Left forelimb (tissue), 1 donor: ENCODE results near the gene FSTL5.

Experiments
- DNase-seq: peaks from one replicate; pipeline ENCODE4 v3.0.0-alpha.2; 2018; ENCODE audit warnings: low spot score

FSTL5 gene

DNA sequence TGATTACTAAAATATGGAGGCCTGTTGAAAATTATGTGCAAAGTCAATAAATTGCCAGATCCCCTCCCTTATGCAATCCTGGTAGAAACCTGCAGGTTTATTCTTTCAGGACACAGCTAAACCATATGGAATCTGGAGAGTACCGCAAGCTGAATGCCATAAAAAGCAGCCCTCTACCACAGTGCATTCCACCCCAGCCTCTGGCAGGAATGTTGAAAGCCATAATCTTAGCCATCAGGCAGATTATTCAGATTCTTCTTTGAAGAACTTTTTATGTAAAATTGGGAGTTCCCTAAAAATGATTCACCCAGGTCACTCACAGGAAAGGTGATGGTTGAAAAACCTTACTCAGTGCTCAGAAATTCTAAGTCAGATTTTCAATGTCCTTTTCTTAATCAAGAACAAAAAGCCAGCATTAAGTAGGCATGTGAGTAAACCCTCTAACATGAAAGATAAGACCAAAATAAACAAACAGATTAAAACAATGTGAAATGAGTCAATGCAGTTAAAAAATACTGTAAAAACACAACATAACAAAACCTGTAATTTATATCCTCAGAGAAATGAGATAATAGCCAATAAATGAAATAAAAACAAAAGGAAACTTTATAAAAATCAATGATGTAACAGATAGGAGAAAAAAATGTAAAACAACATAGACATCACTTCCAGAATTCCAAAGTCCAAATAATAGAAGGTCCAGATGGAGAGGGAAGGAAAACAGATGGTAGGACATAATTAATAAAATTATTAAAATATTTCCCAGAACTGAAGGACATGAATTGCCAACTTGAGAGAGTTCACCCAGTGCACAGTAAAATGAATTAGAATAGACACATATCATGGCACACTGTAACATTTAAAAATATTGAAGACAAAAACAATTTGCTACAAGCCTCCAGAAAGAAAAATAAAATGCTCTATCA is 226.9 kb downstream of the FSTL5 start:
- no peak for DNase-seq

DNA sequence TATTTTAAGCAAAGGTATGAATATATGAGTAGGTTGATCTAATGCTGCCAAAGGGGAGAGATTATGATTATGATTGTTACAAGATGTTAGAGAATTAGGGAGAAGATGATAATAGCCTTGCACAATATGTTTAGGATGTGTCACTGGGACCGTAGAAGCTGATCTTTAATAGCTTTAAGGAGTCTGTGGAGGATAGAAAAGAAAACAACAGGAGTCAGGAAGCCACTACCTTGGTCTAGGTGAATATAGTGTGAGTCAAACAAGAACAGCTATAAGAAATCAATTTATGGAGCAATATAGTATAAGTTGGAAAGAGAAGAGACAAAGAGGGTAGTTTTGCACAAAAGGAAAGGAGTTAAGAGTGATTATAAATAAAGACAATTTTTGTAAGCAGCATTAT is 232.7 kb downstream of the FSTL5 start:
- DNase-seq: no peak

DNA sequence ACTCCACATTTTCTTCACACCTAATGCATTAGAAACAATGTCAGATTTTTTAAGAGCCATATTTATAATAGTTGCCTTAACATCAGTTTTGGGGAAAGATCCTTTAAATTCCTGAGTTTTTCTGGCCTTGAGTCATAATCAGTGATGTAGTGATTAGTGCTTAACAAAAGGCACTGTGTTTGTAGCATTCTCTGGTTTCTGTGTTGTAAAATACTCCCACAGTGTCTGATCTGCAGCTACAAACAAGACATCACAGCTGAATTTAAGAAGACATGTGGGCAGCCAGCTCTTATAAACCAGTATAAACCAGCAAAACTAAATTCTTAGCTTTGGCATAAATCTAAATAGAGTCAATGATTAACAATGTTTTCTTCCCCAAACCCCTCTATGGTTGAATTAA is 233.8 kb downstream of the FSTL5 start:
- DNase-seq: no peak

DNA sequence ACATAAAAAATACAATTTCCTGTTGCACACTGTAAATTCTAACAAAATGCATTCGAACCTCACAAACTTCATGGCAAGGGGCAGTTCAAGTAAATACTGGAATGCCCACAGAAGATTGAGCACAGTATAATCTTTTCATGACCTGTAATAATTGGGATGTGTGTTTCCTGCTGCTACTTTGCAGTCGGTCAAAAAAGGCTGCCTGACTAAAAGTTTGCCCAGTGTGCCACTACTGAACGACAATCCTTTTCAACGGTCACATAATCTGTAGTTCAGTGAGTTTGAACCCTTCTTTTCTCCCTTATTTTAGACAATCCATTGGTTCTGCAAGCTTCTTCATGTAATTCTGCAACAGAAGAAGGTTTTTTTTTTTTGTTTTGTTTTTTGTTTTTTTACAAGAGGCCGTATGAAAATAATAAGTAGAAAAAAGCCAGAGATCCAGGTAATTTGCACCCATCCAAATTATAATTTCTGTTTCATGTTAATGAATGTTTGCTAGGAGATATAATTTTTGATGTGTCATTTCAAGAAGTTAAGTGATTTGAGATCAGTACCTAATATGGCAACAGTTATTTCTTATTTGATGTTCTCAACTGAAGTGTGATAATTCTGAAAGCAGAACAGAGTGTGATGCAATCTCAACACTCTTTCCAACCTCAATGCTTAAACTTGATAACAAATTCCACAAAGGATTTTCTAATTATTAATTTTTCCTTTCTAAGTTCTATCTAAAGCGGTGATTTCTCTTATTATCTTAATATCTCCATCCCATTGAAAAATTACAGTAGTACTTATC is 237.6 kb downstream of the FSTL5 start:
- no peak for DNase-seq

DNA sequence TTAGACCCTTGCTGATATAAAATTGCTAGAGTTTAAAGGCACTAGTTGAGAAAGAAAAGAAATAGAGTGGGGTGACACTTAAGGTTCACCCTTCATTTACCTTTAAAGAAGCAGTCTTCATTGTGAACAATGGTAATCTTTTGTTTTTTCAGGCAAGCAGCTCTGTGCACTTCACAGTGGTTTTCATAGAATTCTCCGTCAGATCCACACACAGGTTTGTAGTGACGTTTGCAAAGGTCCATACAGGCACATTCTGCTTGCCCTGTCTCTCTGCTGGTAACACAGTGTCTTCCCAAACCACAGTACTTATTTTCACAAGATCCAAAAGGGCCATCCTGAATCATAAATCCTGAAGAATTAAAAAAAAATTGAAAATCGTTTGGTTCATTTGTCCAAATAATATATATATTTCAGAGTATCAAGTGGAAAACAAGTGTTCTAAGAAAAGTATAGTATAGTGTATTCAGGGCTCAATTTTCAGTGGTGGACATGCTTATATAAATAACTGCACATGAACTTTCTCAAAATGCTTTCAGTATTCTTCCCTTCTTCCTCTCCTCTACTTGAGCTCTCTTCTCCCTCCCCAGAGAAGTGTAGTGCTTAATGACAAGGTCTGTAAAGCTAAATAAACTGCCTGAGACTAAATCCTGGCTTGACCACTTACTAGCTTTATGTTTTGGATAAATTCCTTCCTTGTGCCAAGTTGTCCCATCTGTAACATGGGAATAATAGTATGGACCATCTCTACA is 243.3 kb downstream of the FSTL5 start:
- no peak for DNase-seq

DNA sequence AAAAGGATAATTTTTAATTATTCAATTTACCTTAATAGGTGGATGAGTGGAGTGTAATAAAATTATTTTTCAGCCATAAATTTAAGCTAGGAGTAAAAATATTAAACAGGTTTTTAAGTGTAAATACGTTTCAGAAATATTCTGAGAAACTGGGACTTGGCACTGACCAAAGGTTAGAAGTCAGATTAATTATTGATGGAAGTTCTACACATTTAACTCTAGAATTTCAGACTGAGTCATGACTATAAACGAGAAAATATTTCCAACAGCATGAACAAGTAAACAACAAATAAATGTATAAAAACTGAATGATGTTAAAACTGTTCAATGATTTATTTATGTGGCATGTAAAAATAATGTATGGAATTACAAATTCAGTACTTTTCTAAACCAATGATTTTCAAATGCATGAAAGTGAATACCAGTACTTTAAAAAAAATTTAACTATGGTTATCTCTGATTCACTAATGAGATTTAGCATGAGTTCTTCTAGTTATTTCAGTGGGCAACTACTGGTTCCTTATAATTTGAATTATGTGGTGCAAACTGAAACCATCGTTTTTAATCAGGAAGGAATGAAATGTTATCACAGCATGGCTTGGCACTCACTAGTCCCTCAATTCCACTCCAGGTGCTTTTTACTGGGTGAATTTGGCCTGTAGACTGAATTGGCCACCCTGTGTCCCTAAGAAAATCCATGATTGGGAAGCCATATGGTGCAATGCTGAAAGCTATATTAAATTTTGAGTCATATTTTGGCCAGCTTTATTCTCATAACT is 244.2 kb downstream of the FSTL5 start:
- DNase-seq: no peak

DNA sequence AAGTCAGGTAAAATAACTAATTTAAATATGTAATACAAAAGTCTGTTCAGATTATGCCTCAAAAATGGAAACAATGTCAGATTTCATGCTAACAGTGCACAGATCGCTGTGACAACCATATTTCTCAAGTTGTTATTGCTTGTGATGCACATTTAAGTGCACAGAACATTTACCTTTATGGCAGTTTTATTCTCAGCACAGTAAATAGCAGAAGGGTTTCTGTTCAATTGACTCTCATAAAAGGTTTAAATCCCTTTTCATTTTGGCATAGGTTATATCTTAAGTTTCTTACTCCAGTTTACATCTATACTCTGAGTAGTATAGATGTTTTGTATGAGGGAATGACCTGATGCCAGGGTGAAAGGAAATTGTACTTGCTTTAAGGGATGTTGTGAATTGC is 247.8 kb downstream of the FSTL5 start:
- no peak for DNase-seq

DNA sequence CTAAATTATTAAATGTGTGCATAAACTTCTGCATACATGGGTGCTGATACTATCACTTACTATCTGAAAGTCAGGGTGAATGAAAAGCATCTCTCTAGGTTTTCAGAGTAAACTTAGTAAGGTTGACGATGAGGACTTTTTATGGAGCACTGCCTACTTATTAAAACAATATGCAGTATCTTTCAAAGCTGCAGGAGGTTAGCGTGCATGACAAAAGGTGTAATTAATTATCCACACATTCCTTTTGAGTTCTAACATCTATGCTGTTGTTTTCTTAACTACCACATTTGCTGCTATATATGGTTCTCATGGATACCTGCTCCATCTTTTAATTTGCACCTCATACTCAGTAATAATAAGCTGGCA is 256.2 kb downstream of the FSTL5 start:
- DNase-seq: no peak

DNA sequence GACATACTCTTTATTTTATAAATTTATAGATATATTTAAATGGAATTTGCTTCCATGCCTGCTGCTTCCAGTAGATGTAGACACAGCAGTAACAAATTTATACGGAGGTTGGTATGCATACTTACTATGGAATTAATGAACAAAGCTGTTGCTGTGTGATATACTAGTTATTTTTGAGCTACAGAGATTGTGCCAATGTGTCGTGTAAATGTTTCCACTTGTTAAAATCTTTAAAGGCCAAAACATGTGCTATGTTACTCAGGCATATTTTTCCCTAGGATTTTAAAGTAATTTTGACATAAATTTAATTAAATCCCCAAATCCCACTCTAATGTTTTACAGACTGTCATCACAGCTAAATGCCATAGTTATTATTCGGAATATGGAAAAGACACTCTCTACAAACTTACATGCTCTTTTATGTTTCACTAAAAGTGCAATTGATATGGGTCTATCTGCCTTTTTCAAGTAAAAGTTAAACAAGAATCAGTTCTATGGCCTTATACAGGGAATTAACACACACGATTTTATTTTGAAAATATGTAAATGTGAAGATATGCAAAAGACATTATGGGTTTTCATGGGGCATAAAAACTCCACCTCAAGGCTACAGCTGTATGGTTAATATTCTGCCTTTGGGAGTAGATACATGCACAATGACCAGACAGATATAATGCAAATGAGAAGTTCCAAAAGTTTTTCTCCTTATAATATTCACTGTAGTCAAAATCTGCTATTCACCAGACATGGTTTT is 256.8 kb downstream of the FSTL5 start:
- no peak for DNase-seq

DNA sequence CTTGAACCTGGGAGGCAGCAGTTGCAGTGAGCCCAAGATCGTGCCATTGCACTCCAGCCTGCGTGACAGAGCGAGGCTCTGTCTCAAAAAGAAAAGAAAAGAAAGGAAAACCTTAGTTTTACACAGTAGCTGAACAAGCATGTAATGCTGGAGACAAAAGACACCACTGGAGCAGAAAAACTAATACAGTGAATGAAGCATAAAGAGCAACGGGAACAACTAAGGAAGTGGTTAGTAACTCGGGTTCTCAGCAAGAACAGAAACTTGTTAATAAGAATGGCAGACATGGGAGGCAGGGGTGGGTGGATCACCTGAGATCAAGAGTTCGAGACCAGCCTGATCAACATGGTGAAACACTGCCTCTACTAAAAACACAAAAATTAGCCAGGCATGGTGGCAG is 263.7 kb downstream of the FSTL5 start:
- no peak for DNase-seq

DNA sequence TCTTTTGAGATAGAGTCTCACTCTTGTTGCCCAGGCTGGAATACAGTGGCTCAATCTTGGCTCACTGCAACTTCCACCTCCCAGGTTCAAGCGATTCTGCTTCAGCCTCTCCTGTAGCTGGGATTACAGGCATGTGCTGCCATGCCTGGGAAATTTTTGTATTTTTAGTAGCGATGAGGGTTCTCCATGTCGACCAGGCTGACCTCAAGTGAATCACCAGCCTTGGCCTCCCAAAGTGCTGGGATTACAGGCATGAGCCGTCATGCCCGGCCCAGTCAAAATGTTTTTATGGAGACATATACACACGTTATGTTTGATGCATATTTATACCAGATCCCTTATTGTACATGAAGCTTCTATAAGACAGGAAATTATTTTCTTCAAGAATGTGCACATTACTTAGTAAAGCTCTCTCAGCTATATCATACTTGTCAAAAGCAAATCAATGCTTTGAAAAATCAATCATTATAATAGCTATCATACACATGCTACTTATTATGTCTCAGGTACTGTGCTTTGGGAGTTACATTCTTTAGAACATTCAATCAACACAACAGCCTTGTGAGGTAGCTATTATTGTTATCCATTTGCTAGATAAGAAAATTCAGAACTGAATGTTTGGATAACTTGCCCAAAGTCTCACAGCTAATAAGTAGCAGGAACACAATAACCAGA is 269.2 kb downstream of the FSTL5 start:
- DNase-seq: no peak

DNA sequence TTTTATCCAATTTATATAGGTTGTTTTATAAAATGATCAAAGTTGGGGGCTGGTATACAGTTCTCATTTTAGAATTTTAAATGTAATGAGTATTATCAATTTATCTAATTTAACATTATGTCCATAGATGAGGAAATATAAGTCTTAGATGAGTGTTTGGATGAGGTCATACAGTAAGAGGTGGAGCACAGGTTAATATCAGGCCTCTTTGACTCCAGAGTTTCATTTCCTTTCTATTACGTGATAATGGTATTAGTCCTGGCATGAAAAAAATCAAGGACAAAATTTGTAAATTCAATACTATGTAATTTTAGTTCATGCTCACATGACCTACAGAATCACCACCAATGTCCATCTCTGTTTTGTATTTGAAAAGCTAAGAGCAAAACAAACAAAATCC is 269.8 kb downstream of the FSTL5 start:
- no peak for DNase-seq

DNA sequence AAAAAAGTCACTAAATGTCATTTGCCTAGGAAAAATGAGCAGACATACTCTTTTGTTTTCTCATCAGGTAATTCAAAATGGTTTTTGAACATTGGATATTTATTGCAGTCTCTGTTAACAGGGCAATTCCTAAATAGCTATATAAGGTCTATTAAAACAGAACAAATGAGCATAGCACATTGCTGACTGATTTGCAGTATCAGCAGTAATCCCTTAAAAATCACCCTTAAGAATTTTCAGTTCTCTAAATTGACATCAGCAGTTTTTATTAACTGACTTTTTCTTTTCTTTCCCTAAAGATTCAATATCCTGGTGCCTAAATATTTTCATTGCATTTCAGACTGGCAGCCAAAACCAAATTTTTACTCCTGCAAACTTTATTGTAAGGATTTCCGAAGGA is 270.2 kb downstream of the FSTL5 start:
- DNase-seq: no peak

DNA sequence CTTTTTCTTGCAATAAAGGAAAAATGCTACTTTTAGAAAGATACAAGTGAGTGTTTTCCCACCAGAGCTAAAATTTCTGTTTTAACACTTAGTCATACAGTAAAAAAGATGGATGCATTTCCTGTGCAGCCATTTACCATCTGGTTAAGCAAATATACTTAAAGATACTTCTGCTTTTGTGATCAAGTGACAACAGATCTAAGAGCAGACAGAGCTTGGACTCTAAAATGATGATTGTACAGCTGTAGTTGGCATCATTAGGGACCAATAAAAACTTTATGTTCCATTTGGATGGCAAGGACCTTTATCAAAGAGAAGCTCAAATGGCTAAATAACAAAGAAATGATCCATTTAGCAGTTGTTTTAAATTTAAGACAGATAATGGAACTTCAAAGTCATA is 270.8 kb downstream of the FSTL5 start:
- DNase-seq: no peak

DNA sequence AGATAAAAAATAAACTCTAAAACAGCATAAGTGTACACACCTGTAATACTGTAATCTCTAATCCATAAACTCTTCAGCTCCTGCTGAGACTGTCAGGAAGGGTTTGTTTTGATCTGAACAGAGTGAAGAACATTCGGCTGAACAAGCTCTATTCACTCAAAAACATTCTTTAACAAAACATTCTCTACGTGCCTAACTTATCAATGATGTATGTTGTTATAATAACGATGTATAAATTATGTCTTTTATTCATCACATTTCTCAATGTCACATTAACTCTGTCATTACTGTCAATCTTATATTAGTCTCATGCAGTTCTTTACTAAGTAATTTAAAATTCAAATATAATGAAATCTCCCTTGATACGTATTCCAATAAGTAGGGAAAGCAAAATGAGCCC is 280.6 kb downstream of the FSTL5 start:
- DNase-seq: no peak

DNA sequence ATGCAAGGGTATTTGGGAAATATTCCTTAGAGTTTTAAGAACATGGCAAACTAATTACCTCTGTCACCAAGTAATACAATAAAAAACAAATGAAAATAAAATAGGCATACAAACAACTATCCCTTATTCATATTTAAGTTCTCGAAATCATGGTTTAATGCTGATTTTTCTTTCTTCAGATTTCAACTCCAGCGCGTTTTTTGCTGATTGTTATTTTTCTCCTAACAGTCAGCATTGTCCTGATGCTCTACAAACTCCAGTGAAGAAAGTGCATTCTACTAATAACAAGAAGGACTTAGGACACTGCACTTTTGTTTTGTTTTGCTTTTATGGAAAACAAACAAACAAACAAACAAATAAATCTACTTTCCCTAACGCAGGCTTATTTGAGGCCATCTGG is 282.4 kb downstream of the FSTL5 start:
- no peak for DNase-seq

DNA sequence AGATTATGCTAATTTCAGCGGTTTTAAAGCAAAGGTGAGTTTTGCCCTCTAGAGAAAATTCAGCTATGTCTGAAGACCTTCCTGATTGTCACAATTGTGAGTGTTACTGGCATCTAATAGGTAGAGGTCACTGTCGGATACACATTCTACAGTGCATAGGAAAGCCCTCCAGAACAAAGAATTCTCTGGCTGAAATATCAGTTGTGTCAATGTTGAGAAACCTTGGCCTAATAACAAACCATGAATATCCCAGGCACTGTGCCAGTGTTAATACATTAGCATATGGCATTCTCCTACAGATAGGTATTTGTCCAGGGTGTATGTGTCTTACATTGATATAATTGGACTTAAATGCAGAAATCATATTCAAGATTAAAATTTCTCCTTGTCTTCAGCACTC is 294.3 kb downstream of the FSTL5 start:
- DNase-seq: no peak

DNA sequence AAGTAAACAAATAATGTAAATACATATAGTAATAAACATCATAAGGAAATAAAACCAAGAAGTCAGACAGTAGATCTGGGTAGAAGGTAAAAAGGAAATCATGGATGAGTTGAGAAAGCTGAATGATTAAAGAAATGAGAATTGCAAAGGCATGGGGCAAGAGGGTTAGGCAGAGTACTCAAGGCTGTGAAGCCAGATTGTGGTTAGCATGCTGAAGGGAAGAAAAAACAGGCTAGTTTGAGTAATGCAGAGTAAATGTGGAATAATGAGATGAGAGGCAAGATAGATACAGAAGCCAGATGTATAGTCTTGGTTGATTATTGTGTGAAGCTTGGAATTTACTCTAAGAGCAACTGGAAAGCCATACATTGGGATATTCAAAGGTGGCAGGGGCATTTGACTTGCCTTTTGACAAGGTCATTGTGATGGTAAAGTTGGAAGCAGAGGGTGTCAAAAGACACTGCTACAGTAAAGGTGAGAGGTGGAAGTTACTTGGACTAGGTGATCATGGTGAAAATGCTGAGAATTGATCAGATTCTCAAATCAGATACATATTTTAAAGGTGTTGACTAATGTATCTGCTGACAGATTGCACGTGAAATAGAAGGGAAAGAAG is 307.0 kb downstream of the FSTL5 start:
- DNase-seq: no peak

DNA sequence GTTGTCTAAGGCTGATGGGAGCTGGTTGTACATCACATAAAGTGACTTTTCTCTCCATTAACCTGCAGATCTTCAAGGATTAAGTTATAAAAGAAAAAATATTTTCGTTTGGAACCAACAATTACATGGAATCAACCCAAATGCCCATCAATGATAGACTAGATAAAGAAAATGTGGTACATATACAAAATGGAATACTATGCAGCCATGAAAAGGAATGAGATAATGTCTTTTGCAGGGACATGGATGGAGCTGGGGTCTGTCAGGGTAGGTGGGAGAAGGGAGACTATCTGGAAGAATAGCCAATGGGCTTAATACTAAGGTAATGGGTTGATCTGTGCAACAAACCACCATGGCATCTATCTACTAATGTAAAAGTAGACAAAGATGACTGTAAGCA is 313.2 kb downstream of the FSTL5 start:
- no peak for DNase-seq

DNA sequence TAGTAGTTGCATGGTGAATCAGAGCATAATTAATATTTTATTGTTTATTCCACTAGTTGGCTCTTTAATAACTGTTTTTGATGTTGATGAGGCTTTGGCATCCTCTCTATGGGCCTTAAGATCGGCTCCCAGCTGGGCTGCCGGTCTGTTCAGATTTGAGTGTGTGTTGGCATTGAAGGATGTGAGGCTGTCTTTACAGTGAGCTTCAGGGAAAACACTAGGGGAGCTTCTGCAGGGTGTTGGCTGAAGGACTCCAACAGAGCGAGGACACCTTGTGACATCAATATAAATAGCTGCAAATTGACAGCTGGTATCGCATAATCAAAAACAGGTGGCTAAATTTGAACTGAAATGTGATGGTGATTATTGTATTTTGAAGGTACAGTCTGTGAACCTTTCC is 322.0 kb downstream of the FSTL5 start:
- no peak for DNase-seq
